ENCODE data around the gene CALHM5.

- TF ChIP-seq TAF1 (IDR thresholded peaks at IDR 0.05; ENCODE audit: borderline replicate concordance, low read depth, low read length) (no peak), POLR2A (IDR thresholded peaks at IDR 0.05; ENCODE audit: low read depth, low read length) (no peak), POLR2AphosphoS5 (IDR thresholded peaks at IDR 0.05; ENCODE audit: low read depth, low read length) (no peak)
Observed at GRCh38 chr6:116571683-116572000, 60.2 kb downstream of the CALHM5 start.
